GM18867 (cell line): Measurements from ENCODE around the gene THADA.
"Not testable (repeated sequence)": the region's sequence is repeated elsewhere in the genome, so short reads cannot be mapped to it uniquely, and the experiment has no call there.

Source experiments
- ATAC-seq: cut with Tn5 transposase; IDR thresholded peaks from one replicate; pipeline ENCODE4 v1.9.1; 2021; ENCODE audit warnings: mild to moderate bottlenecking, moderate library complexity; ENCODE audit not compliant: unreplicated experiment

THADA gene

GRCh38 chr2:43600596-43600995 lies 4.8 kb upstream of the THADA start:
- not testable (repeated sequence) for ATAC-seq

- ATAC-seq: no peak
Observed at GRCh38 chr2:43594875-43595274, 963 bp downstream of the THADA start.

GRCh38 chr2:43593254-43593653 lies 2.6 kb downstream of the THADA start:
- ATAC-seq: no peak

GRCh38 chr2:43592443-43592842 lies 3.4 kb downstream of the THADA start:
- no peak for ATAC-seq

- no peak for ATAC-seq
Observed at GRCh38 chr2:43585708-43586107, 10.1 kb downstream of the THADA start.

GRCh38 chr2:43579275-43579981 lies 16.4 kb downstream of the THADA start:
- ATAC-seq: no peak

- no peak for ATAC-seq
Observed at GRCh38 chr2:43576981-43577892, 18.6 kb downstream of the THADA start.

GRCh38 chr2:43572244-43572643 lies 23.6 kb downstream of the THADA start:
- ATAC-seq: no peak

GRCh38 chr2:43569921-43570320 lies 25.9 kb downstream of the THADA start:
- ATAC-seq: peak; percentile 88

- ATAC-seq: no peak
Observed at GRCh38 chr2:43568228-43568627, 27.6 kb downstream of the THADA start.

GRCh38 chr2:43566461-43566729 lies 29.4 kb downstream of the THADA start:
- no peak for ATAC-seq

- ATAC-seq: no peak
Observed at GRCh38 chr2:43563679-43564078, 32.2 kb downstream of the THADA start.

- ATAC-seq: no peak
Observed at GRCh38 chr2:43560231-43560547, 35.6 kb downstream of the THADA start.

GRCh38 chr2:43559391-43560230 lies 36.2 kb downstream of the THADA start:
- ATAC-seq: peak; percentile 89

GRCh38 chr2:43557196-43557595 lies 38.6 kb downstream of the THADA start:
- ATAC-seq: no peak

- ATAC-seq: no peak
Observed at GRCh38 chr2:43556256-43556655, 39.6 kb downstream of the THADA start.

GRCh38 chr2:43553341-43553855 lies 42.4 kb downstream of the THADA start:
- ATAC-seq: no peak

- no peak for ATAC-seq
Observed at GRCh38 chr2:43551990-43552389, 43.8 kb downstream of the THADA start.

- ATAC-seq: not testable (repeated sequence)
Observed at GRCh38 chr2:43548381-43548780, 47.5 kb downstream of the THADA start.

- ATAC-seq: no peak
Observed at GRCh38 chr2:43542285-43542933, 53.4 kb downstream of the THADA start.

- no peak for ATAC-seq
Observed at GRCh38 chr2:43541165-43541564, 54.7 kb downstream of the THADA start.
